Limb (tissue), 2 donors: Measurements from ENCODE around the gene GRM7.
"Not testable (repeated sequence)": the region's sequence is repeated elsewhere in the genome, so short reads cannot be mapped to it uniquely, and the experiment has no call there.

ENCODE experiments used
- DNase-seq, 2 donors: peaks; one replicate each; pipeline ENCODE4 v3.0.0-alpha.2; 2016; ENCODE audit errors: extremely low spot score in 2 of 2

GRM7 gene

DNA sequence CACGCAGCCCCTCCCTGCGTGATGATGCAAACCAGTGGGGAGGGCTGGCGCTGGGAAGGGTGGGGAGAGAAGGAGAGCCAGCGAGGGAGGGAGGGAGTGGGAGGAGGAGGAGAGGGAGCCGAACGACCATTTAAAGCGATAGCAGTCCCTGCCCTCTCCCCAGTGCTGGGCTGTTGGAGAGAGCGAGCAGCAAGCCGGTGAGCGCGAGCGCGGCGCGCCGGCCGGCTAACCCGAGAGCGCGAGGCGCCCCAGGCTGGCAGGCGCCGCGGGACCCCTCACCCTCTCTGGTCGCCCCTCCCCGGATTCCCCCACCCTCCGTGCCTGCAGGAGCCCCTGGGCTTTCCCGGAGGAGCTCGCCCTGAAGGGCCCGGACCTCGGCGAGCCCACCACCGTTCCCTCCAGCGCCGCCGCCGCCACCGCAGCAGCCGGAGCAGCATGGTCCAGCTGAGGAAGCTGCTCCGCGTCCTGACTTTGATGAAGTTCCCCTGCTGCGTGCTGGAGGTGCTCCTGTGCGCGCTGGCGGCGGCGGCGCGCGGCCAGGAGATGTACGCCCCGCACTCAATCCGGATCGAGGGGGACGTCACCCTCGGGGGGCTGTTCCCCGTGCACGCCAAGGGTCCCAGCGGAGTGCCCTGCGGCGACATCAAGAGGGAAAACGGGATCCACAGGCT lies at the start of gene GRM7:
GRM7 (plus strand) TSS at position 162 of the 671 bp plus-strand sequence.
- DNase-seq, result peak in 1 of 2 donors; percentile 51

DNA sequence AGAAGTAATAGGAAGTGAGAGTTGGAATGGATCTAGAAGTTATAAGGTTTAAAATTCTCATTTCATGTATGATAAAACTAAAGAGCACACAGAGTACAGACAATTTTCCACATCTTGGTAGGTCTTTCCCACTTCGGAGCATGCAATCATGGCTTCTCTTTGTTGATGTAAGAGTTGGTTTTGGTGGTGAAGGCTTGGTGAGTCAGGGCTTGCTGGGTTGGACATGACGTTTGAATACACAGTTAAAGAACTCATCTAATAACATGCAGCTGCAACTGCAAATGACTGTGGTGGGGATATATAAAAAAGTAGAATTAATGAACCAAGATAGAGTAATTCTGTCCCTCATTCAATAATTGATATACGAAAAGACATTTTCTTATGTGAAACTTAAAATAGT lies 39.5 kb upstream of the GRM7 start:
- no peak for DNase-seq

GRCh38 chr3:6825524-6825923 lies 35.4 kb upstream of the GRM7 start:
- no peak for DNase-seq

DNA sequence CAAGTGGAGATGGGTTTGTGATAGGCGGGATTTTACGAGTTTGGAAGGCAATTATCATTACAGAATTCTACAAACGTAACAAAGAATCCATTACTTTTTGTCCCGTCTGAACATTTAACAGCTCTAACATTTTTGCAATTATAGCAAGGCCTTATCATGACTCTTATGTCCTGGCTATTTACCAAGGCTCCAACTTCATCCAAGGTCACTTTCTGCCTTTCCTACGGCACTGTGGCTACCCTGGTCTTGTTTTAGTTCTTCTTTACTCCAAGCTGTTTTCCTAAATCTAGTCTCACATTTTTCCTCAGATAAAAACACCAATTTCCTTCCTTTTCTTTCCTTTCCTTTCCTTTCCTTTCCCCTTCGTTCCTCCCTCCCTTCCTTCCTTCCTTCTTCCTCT lies 33.5 kb upstream of the GRM7 start:
- no peak for DNase-seq

DNA sequence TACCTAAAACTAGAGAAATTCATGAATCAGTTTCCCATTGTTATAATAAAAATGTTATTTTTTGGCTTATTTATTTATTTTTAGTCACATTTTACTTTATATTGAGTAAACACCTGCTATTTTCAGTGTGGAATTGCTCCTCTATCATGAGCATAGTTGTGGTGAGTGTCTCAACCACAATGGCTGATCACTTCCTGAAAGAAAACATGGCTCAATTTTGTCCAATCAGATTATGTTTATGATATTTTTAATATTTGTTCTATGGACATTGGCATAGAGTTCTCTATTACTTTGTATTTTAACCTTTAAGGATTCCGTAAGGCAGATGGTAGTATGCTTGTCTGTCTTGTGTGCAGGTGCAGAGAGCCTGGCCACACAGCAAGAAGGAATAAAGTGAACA lies 16.2 kb upstream of the GRM7 start:
- no peak for DNase-seq

GRCh38 chr3:6854184-6854583 lies 6.7 kb upstream of the GRM7 start:
- DNase-seq, result no peak

- no peak for DNase-seq
Measured at GRCh38 chr3:6857510-6857909, 3.4 kb upstream of the GRM7 start.

GRCh38 chr3:6860149-6860953 lies 564 bp upstream of the GRM7 start:
- peak in 1 of 2 donors; percentile 79 for DNase-seq

DNA sequence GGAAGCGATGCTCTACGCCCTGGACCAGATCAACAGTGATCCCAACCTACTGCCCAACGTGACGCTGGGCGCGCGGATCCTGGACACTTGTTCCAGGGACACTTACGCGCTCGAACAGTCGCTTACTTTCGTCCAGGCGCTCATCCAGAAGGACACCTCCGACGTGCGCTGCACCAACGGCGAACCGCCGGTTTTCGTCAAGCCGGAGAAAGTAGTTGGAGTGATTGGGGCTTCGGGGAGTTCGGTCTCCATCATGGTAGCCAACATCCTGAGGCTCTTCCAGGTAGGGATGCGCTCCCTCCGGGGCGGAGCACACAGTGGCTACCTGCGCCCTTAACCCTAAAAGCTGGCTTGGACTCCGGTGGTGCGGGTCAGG lies 698 bp downstream of the GRM7 start:
- DNase-seq, result no peak

DNA sequence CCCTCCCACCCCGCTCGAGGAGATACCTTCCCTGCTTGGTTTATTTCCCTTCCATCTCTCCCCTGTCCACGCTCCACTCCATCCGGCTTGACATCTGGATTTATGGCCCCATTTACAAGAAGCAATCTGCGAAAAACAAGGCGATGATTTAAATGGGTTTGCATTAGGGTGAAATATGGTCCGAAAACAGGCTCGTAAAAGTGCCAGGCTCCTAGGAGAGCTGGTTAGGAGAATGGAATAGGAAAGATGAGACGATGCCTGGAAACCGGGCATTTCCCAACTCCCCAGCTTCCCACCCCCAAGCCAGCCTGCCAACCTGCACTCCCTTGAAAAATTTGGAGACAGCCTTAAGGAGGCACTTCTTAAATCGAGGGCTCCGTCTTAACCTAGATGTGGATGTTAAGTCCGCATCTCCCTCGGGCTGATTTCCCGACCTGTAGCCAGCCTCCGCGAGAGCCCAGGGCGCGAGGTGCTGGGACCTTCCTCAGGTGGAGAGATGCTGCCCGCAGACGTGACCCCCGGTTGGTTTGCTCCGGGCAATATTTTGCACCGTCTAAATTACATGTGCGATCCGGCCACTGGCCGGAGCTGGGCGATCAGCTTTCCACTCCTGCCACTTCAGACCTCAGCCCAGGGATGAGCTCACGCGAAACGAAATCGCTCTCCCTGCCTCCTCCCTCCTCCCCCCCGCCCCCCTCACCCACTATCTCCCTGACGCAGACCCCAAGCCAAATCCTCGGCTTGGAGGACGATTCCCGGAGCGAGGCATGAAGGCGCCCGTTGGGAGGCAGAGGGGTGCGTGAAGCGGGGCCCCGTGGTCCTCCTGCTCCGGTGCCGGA lies 1.3 kb downstream of the GRM7 start:
- peak in 1 of 2 donors; percentile 52 for DNase-seq

DNA sequence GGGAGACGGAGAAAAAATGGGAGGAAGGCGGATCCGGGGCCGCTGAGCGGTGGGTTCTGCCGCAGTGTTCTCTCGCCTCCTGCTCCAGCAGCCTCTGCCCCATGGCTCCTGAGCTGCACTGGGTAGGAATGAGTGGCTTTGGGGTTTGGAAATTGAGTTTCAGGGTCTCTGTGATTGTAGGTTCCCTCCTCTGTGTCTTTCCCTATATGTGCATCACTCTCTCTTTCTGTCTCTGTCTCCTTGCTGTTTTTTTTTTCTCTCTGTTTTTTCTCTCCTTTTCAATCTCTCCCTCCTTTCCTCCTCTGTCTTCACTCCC lies 1.9 kb downstream of the GRM7 start:
- DNase-seq, result no peak

- no peak for DNase-seq
Measured at GRCh38 chr3:6867269-6867668, 6.4 kb downstream of the GRM7 start.

DNA sequence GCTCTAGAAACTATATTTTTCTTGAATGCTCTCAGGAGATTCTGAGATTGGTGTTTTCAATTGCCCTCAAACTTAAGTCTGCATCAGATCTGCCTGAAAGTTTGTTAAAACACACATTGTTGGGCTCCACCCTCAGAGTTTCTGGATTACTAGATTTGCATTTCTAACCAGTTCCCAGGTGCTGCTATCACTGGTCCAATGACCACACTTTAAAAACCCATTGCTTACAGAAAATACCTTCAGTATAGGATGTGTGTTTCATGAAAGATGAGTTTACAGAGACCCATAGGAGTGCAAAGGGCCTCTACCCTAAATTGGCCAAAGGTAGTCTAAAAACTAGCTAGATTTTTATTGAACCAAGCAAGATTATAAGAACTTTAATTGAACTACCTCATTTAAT lies 17.8 kb downstream of the GRM7 start:
- no peak for DNase-seq

- no peak for DNase-seq
Measured at GRCh38 chr3:6912240-6912639, 51.3 kb downstream of the GRM7 start.

DNA sequence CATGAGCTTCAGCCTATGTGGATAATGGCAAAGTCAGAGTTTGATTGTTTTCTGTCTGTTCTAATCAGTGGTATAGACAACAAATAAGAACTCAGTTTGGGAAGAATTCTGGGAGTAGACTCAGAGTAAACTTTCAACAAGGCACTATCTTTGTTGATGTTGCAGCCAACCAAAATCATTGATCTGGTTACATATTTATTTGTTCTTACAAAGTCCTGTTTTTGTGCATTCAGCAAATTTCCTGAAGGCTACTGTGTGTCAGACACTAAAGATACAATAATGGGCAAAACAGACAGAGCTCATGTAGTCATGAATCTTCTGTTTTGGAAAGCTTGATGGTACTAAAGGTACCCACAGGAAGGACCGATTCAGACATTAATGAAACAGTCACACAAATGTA lies 55.0 kb downstream of the GRM7 start:
- DNase-seq, result no peak

DNA sequence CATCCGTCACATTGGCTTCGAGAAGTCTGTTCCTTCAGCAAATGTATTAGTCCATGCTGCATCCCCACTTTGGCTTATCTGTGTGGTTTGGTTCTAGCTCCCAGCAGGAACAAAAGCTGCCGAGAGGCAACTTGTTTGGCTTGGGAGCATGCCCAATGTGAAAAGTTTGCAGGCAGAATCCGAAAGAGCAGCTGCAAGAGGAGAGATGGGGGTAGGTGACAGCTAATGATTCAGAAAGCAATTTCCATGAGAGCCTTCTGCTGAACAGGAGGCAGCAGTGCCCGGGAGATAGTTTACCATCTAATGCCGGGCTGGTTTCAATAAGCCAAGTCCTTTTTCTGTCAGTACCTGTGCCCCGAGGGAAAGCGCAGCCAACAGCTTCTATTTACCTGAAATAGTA lies 60.2 kb downstream of the GRM7 start:
- DNase-seq, result no peak

- DNase-seq, result no peak
Measured at GRCh38 chr3:6921876-6922275, 61.0 kb downstream of the GRM7 start.

GRCh38 chr3:6928064-6928463 lies 67.1 kb downstream of the GRM7 start:
- no peak for DNase-seq

DNA sequence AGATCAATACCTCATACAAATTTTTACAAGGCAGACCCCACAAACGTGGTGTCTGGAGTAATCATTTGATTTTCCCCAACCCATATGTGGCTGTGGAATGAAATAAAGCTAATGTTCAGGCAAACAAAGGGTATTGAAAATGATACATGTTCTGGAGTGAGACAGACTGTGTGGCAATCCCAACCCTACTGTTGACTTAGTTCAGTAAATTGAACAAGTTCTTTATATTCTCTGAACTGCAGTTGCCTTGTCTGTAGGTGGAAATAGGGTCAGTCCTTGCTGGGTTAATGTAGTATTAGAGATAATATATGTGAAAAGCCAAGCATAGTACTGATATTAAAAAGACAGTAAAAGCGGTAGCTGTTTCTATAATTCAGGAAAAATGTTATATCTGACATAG lies 69.0 kb downstream of the GRM7 start:
- DNase-seq, result no peak

- DNase-seq, result not testable (repeated sequence)
Measured at GRCh38 chr3:6935418-6935817, 74.5 kb downstream of the GRM7 start.

DNA sequence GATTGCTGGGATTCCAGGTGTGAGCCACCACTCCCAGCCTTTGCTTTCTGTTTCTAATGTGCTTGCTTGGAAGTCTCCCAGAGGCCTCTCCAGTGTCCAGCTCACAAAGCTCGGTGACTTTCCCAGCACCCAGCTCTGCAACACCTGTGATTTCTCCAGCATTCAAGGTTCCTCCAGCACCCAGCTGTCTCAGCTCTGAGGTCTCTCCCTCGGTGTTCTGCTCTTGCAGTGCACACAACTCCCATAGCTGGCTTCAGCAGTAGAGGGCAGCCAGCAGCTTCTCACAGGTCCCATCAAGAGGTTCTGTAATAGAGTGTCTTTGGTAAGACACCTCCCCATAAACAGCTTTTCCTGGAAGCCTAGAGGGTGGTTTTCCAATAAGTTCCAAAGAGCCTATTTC lies 75.1 kb downstream of the GRM7 start:
- DNase-seq, result no peak

GRCh38 chr3:6962801-6963200 lies 101.9 kb downstream of the GRM7 start:
- no peak for DNase-seq
